Activated T-helper 17 cell treated with anti-CD3 and anti-CD28 coated beads, Interleukin-2, amount 50 U/mL, for 72 hours (primary cell): Measurements from ENCODE around the gene CCDC121. TPM values are rescaled to one million over a fixed set of nuclear protein-coding genes. Genes with fewer than 3 reads are reported as not detected.

Experiments used
- ATAC-seq: fragments of 150-1000 bp; cut with Tn5 transposase; replicated peaks from 2 replicates; pipeline ENCODE4 v1.10.0; 2021; ENCODE audit warnings: mild to moderate bottlenecking, moderate library complexity
- H3K27ac Mint-ChIP-seq: one replicate; pipeline ENCODE4 v1.8.0; 2022; ENCODE audit warnings: mixed read lengths
- H3K27me3 Mint-ChIP-seq: one replicate; pipeline ENCODE4 v1.8.0; 2022; ENCODE audit warnings: mixed read lengths
- H3K36me3 Mint-ChIP-seq: one replicate; pipeline ENCODE4 v1.8.0; 2022; ENCODE audit warnings: low read depth, mild to moderate bottlenecking, mixed read lengths
- H3K4me1 Mint-ChIP-seq: one replicate; pipeline ENCODE4 v1.8.0; 2022; ENCODE audit warnings: mixed read lengths
- H3K4me3 Mint-ChIP-seq: one replicate; pipeline ENCODE4 v1.8.0; 2022; ENCODE audit warnings: mild to moderate bottlenecking, mixed read lengths
- H3K9me3 Mint-ChIP-seq: one replicate; pipeline ENCODE4 v1.8.0; 2022; ENCODE audit warnings: mixed read lengths
- total RNA-seq, 2 donors: library from RNA; stranded (reverse); gene quantifications; one replicate each; pipeline ENCODE4 v1.2.3, GENCODE V29; 2022

Gene CCDC121
- total RNA-seq: under 1 TPM; 0.26 to 0.45 TPM

- Mint-ChIP-seq H3K27ac (no peak within 1 kb of the TSS), H3K27me3 (no peaks in the 10 kb centered on the region), H3K9me3 (no peaks in the 10 kb centered on the region), H3K4me1 (peaks cover 28% of the 10 kb centered on the region), H3K4me3 (no peak within 1 kb of the TSS), H3K36me3 (peaks cover 12% of the 10 kb centered on the region)
- peak; percentile 97 for ATAC-seq
Measured at GRCh38 chr2:27628767-27629709, at the start of gene CCDC121, which contains the start of gene GPN1. Gene CCDC121 (minus strand): TSS chr2:27629012. CDS start chr2:27627799, 1,213 bp downstream. Gene GPN1 (plus strand): TSS chr2:27629050. CDS start chr2:27629059, 9 bp downstream.

- Mint-ChIP-seq H3K9me3 (no peaks in the 10 kb centered on the region), H3K27me3 (no peaks in the 10 kb centered on the region), H3K36me3 (peaks cover 97% of the 10 kb centered on the region), H3K4me1 (peaks cover 11% of the 10 kb centered on the region), H3K4me3 (no peak overlapping the region), H3K27ac (no peak overlapping the region)
- ATAC-seq: no peak
Measured at GRCh38 chr2:27672723-27673486, 44.1 kb upstream of the CCDC121 start.

- Mint-ChIP-seq H3K27ac (peak overlapping the region; percentile 49), H3K9me3 (no peaks in the 10 kb centered on the region), H3K27me3 (no peaks in the 10 kb centered on the region), H3K4me3 (no peak overlapping the region), H3K36me3 (peaks cover 99% of the 10 kb centered on the region), H3K4me1 (peaks cover 11% of the 10 kb centered on the region)
- ATAC-seq: peak; percentile 50
Measured at GRCh38 chr2:27671235-27671634, 42.4 kb upstream of the CCDC121 start.

GRCh38 chr2:27667446-27667845 lies 38.6 kb upstream of the CCDC121 start:
- no peak for ATAC-seq
- Mint-ChIP-seq H3K9me3 (no peaks in the 10 kb centered on the region), H3K4me3 (no peak overlapping the region), H3K27me3 (no peaks in the 10 kb centered on the region), H3K4me1 (peaks cover 19% of the 10 kb centered on the region), H3K27ac (no peak overlapping the region), H3K36me3 (peaks cover 94% of the 10 kb centered on the region)

GRCh38 chr2:27664622-27665363 lies 36.0 kb upstream of the CCDC121 start:
- no peak for ATAC-seq
- no peaks in the 10 kb centered on the region for H3K9me3 Mint-ChIP-seq
- peak overlapping the region; percentile 99 for H3K27ac Mint-ChIP-seq
- peaks cover 25% of the 10 kb centered on the region for H3K4me1 Mint-ChIP-seq
- peak overlapping the region; percentile 99 for H3K4me3 Mint-ChIP-seq
- peaks cover 95% of the 10 kb centered on the region for H3K36me3 Mint-ChIP-seq
- H3K27me3 Mint-ChIP-seq: no peaks in the 10 kb centered on the region

GRCh38 chr2:27664154-27664574 lies 35.4 kb upstream of the CCDC121 start:
- Mint-ChIP-seq H3K36me3 (peaks cover 95% of the 10 kb centered on the region), H3K9me3 (no peaks in the 10 kb centered on the region), H3K4me1 (peaks cover 25% of the 10 kb centered on the region), H3K27ac (peak overlapping the region; percentile 99), H3K4me3 (peak overlapping the region; percentile 99), H3K27me3 (no peaks in the 10 kb centered on the region)
- peak; percentile 4 for ATAC-seq

GRCh38 chr2:27663285-27664153 lies 34.7 kb upstream of the CCDC121 start, which contains the start of the genes SLC4A1AP and SUPT7L:
Gene SLC4A1AP (plus strand): TSS chr2:27663889. CDS start chr2:27663915, 26 bp downstream.
Gene SUPT7L (minus strand): TSS chr2:27663614. CDS start chr2:27662192, 1,422 bp downstream.
- no peaks in the 10 kb centered on the region for H3K27me3 Mint-ChIP-seq
- peaks cover 25% of the 10 kb centered on the region for H3K4me1 Mint-ChIP-seq
- H3K36me3 Mint-ChIP-seq: peaks cover 95% of the 10 kb centered on the region
- peak within 1 kb of the TSS; percentile 99 for H3K27ac Mint-ChIP-seq
- peak; percentile 90 for ATAC-seq
- H3K9me3 Mint-ChIP-seq: no peaks in the 10 kb centered on the region
- H3K4me3 Mint-ChIP-seq: peak within 1 kb of the TSS; percentile 99

- Mint-ChIP-seq H3K27ac (no peak overlapping the region), H3K4me3 (peak overlapping the region; percentile 99), H3K4me1 (peaks cover 25% of the 10 kb centered on the region), H3K36me3 (peaks cover 95% of the 10 kb centered on the region), H3K27me3 (no peaks in the 10 kb centered on the region), H3K9me3 (no peaks in the 10 kb centered on the region)
- no peak for ATAC-seq
Measured at GRCh38 chr2:27661371-27661770, 32.6 kb upstream of the CCDC121 start.

GRCh38 chr2:27655155-27655951 lies 26.5 kb upstream of the CCDC121 start:
- H3K4me1 Mint-ChIP-seq: peaks cover 17% of the 10 kb centered on the region
- H3K4me3 Mint-ChIP-seq: no peak overlapping the region
- H3K27ac Mint-ChIP-seq: peak overlapping the region; percentile 20
- no peaks in the 10 kb centered on the region for H3K9me3 Mint-ChIP-seq
- no peaks in the 10 kb centered on the region for H3K27me3 Mint-ChIP-seq
- ATAC-seq: no peak
- peaks cover 98% of the 10 kb centered on the region for H3K36me3 Mint-ChIP-seq

GRCh38 chr2:27653397-27653796 lies 24.6 kb upstream of the CCDC121 start:
- Mint-ChIP-seq H3K4me3 (no peak overlapping the region), H3K27ac (peak overlapping the region; percentile 65), H3K4me1 (peaks cover 17% of the 10 kb centered on the region), H3K27me3 (no peaks in the 10 kb centered on the region), H3K36me3 (peaks cover 98% of the 10 kb centered on the region), H3K9me3 (no peaks in the 10 kb centered on the region)
- ATAC-seq: peak; percentile 50

GRCh38 chr2:27652790-27653189 lies 24.0 kb upstream of the CCDC121 start:
- Mint-ChIP-seq H3K27ac (peak overlapping the region; percentile 65), H3K4me3 (no peak overlapping the region), H3K27me3 (no peaks in the 10 kb centered on the region), H3K9me3 (no peaks in the 10 kb centered on the region), H3K36me3 (peaks cover 98% of the 10 kb centered on the region), H3K4me1 (peaks cover 17% of the 10 kb centered on the region)
- ATAC-seq: peak; percentile 83

- Mint-ChIP-seq H3K27ac (peak overlapping the region; percentile 65), H3K27me3 (no peaks in the 10 kb centered on the region), H3K36me3 (peaks cover 98% of the 10 kb centered on the region), H3K4me1 (peaks cover 17% of the 10 kb centered on the region), H3K9me3 (no peaks in the 10 kb centered on the region), H3K4me3 (no peak overlapping the region)
- ATAC-seq: no peak
Measured at GRCh38 chr2:27652341-27652740, 23.5 kb upstream of the CCDC121 start.
